ENCODE measurements around the gene ZFAND3. TPM values are rescaled to one million over a fixed set of nuclear protein-coding genes. Genes with fewer than 3 reads are reported as not detected.

The ZFAND3 gene
- total RNA-seq, 1 experiment from 2014 or later = 47.2 TPM

- ChIA-PET POLR2A (no interaction called here), CTCF (no interaction called here), RAD21 (ENCODE audit: low non-redundant PET in 1 of 2, low total read pairs in 2 of 2, uncharacterized antibody in 2 of 2, unreplicated experiment in 2 of 2) (no interaction called here)
- TF ChIP-seq JUND (IDR thresholded peaks at IDR 0.05) = no peak
- no peak for TF ChIP-seq ATF3 (IDR thresholded peaks at IDR 0.05)
- no peak for TF ChIP-seq YY1 (IDR thresholded peaks at IDR 0.05; ENCODE audit: extremely low read depth, insufficient replicate concordance, low read depth, low read length)
- TF ChIP-seq CEBPB (IDR thresholded peaks at IDR 0.05; ENCODE audit: low read depth) = no peak
- no peak for TF ChIP-seq CBX3 (IDR thresholded peaks at IDR 0.05; ENCODE audit: low read depth)
- no peak for TF ChIP-seq SRF (IDR thresholded peaks at IDR 0.05; ENCODE audit: low read depth)
- H4K20me1 ChIP-seq (ENCODE audit: insufficient read depth) = no peaks in the 10 kb centered on the region
- no peak overlapping the region for H3K27ac ChIP-seq (ENCODE audit: low read depth, low read length)
- no peak overlapping the region for H3K4me3 ChIP-seq (replicated peaks in 1 of 2; ENCODE audit: low read depth in 1 of 2, low read length in 2 of 2)
- no peaks in the 10 kb centered on the region for H3K79me2 ChIP-seq (ENCODE audit: insufficient read depth, low read length)
- DNase-seq (ENCODE audit: low read depth, low spot score) (no peak), ATAC-seq (no peak)
- no peaks in the 10 kb centered on the region for H3K9me3 ChIP-seq (ENCODE audit: control insufficient read depth in 1 of 2, insufficient read depth in 1 of 2, low read depth in 1 of 2, low read length in 2 of 2)
- H3K27me3 ChIP-seq (ENCODE audit: insufficient read depth, low read length) = no peaks in the 10 kb centered on the region
- no peaks in the 10 kb centered on the region for H3K9me2 ChIP-seq (ENCODE audit: insufficient read depth)
- H3K4me1 ChIP-seq (ENCODE audit: control insufficient read depth in 1 of 2, insufficient read depth in 2 of 2, low read length in 2 of 2) = no peaks in the 10 kb centered on the region
- H2AFZ ChIP-seq (ENCODE audit: low read depth, low read length, poor library complexity, severe bottlenecking) = no peak overlapping the region
- no TSS peak for BruUV-seq (replicated peaks)
- no peak overlapping the region for H3K4me2 ChIP-seq (ENCODE audit: low read length)
- intact Hi-C loops (cut with micrococcal nuclease) = no loop called here
- no peaks in the 10 kb centered on the region for H3K36me3 ChIP-seq (ENCODE audit: control insufficient read depth in 1 of 2, insufficient read depth in 2 of 2, low read length in 2 of 2)
- H3K9ac ChIP-seq (ENCODE audit: low read length) = no peak overlapping the region
Measured at GRCh38 chr6:38193481-38194281, 374.2 kb downstream of the ZFAND3 start.

DNA sequence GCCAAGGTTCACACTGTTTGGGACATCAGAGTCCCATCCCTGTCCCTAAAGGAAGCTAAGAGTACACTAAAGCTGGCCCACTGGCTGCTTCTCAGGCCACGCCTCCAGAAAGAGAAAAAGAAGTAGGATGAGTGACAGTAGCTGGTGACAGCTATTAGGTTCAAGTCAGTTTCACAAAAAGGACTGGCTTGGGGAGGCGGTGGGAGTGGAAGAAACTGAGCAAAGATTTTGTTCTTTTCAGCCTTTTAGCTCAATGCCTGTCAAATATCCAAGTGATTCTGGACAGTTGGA is 374.7 kb downstream of the ZFAND3 start:
- no peaks in the 10 kb centered on the region for H3K9me2 ChIP-seq (ENCODE audit: insufficient read depth)
- H3K9ac ChIP-seq (ENCODE audit: low read length) = no peak overlapping the region
- no peaks in the 10 kb centered on the region for H3K27me3 ChIP-seq (ENCODE audit: insufficient read depth, low read length)
- H2AFZ ChIP-seq (ENCODE audit: low read depth, low read length, poor library complexity, severe bottlenecking) = no peak overlapping the region
- no peak overlapping the region for H3K4me3 ChIP-seq (replicated peaks in 1 of 2; ENCODE audit: low read depth in 1 of 2, low read length in 2 of 2)
- DNase-seq (ENCODE audit: low read depth, low spot score) = no peak
- BruUV-seq (replicated peaks) = no TSS peak
- H3K4me2 ChIP-seq (ENCODE audit: low read length) = no peak overlapping the region
- H3K4me1 ChIP-seq (ENCODE audit: control insufficient read depth in 1 of 2, insufficient read depth in 2 of 2, low read length in 2 of 2) = no peaks in the 10 kb centered on the region
- intact Hi-C loops (cut with micrococcal nuclease) = no loop called here
- no peaks in the 10 kb centered on the region for H3K36me3 ChIP-seq (ENCODE audit: control insufficient read depth in 1 of 2, insufficient read depth in 2 of 2, low read length in 2 of 2)
- CTCF ChIA-PET = no interaction called here
- H4K20me1 ChIP-seq (ENCODE audit: insufficient read depth) = no peaks in the 10 kb centered on the region
- RAD21 ChIA-PET (ENCODE audit: low non-redundant PET in 1 of 2, low total read pairs in 2 of 2, uncharacterized antibody in 2 of 2, unreplicated experiment in 2 of 2) = no interaction called here
- TF ChIP-seq, protein P1, sequence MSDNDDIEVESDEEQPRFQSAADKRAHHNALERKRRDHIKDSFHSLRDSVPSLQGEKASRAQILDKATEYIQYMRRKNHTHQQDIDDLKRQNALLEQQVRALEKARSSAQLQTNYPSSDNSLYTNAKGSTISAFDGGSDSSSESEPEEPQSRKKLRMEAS (IDR thresholded peaks at IDR 0.05) = no peak
- TF ChIP-seq REST (IDR thresholded peaks at IDR 0.05; ENCODE audit: low read depth) (no peak), RAD21 (IDR thresholded peaks at IDR 0.05; ENCODE audit: low read depth) (no peak), FOSL1 (IDR thresholded peaks at IDR 0.05; ENCODE audit: low read depth) (no peak), SIN3A (IDR thresholded peaks at IDR 0.05; ENCODE audit: low read depth) (no peak), CEBPB (IDR thresholded peaks at IDR 0.05; ENCODE audit: low read depth) (no peak)
- ATAC-seq = no peak
- no peak overlapping the region for H3K27ac ChIP-seq (ENCODE audit: low read depth, low read length)
- no peaks in the 10 kb centered on the region for H3K79me2 ChIP-seq (ENCODE audit: insufficient read depth, low read length)
- POLR2A ChIA-PET = no interaction called here
- H3K9me3 ChIP-seq (ENCODE audit: control insufficient read depth in 1 of 2, insufficient read depth in 1 of 2, low read depth in 1 of 2, low read length in 2 of 2) = no peaks in the 10 kb centered on the region
